HG02642 (cell line): ENCODE data around the gene CEP112.
"Not testable (repeated sequence)": the region's sequence is repeated elsewhere in the genome, so short reads cannot be mapped to it uniquely, and the experiment has no call there.

Experiments
- ATAC-seq: cut with Tn5 transposase; IDR thresholded peaks from one replicate; pipeline ENCODE4 v1.9.1; 2021; ENCODE audit warnings: mild to moderate bottlenecking; ENCODE audit not compliant: unreplicated experiment, poor library complexity

CEP112 gene

DNA sequence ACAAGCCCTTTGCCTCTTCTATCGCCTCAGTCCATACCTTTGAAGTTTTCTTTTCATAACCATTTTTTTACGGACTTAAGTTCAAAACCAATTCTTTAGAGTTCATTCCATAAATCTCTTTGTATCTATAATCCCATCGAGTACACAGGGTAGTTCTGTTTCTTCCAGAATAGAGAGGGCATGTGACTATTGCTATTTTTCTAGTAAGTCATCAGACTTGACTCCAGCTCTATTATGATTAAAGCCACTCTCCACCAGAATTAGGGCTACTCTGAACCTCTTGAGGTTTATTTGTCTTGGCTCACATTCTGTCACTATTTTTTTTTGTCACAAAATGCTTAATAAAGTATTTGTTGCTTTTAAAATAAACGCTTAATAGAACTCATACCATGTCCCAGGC is 438.6 kb downstream of the CEP112 start:
- no peak for ATAC-seq

GRCh38 chr17:65751263-65751662 is 440.7 kb downstream of the CEP112 start:
- ATAC-seq, result no peak

GRCh38 chr17:65750631-65751115 is 441.3 kb downstream of the CEP112 start:
- ATAC-seq, result no peak

DNA sequence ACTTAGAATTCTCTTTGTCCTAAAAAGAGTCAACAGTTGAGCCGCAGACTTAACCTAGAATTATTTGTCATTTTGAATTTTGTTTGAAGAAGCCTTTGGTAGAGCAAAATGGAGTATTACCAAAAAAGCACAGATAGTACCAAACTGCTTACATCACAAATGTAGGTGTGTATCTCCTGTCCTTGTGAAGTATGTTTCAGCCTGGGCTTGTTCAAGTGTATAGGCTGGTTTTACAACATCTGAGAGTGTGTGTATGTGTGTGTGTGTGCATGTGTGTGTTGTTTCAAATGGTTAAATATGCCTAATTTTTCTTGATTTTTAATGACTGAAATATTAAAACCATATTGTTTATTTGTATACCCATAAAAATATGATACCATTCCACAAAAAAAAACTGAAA is 441.8 kb downstream of the CEP112 start:
- ATAC-seq, result no peak

DNA sequence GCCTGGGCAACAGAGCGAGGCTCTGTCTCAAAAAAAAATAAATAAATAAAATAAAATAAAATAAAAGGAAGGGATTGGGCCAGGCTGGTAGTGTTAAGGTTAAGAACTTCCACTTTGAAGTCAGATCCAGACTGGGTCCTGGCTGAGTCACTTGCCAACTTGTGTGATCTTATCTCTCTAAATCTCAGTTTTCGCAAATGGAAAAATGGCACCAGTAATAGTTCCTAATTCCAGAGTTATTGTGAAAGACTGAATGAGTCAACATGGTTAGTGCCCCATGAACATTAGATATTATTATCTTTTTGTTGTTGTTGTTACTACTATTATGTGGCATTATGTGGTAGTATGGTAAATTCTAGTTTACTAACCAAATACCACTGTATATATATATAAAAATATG is 442.5 kb downstream of the CEP112 start:
- ATAC-seq, result no peak

DNA sequence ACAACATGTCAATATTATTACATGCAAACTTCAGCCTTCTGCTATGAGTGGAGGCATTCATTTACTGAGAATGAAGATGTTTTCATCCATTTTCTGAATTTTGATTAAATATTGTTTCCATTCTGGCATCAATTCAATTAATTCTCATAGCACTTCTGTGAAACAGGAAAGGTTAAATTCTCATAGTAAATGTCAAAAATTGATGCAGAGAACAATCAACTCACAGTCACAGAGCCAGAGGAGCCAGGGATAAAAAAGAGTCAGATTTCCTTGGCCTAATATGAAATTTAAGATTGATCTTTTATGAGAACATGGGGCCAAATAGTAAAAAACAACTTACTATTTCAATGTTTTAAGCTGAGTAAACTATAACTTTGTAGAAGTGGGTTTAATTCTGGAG is 446.7 kb downstream of the CEP112 start:
- ATAC-seq, result no peak

- no peak for ATAC-seq
Observed at GRCh38 chr17:65743308-65743655, 448.7 kb downstream of the CEP112 start.

- no peak for ATAC-seq
Observed at GRCh38 chr17:65742403-65743307, 449.3 kb downstream of the CEP112 start.

- no peak for ATAC-seq
Observed at GRCh38 chr17:65741710-65742109, 450.2 kb downstream of the CEP112 start.

DNA sequence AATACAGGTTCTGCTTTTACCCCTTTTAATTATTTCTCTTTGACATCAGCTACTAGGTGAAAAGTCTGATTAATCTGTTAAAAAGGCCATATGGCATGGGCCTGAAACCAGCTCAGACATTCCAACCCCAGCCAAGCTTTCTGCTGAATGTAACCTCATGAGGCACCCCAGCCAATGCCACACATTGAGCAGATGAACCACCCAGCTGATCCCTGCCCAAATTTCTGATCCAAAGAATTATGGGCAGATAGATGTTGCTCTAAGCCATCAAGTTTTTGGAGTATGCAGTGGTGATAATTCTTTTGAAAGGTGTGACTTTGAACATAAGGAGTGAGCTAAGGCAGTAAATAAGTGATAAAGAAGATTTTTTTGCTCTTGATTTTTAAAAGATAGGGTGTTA is 452.9 kb downstream of the CEP112 start:
- no peak for ATAC-seq

DNA sequence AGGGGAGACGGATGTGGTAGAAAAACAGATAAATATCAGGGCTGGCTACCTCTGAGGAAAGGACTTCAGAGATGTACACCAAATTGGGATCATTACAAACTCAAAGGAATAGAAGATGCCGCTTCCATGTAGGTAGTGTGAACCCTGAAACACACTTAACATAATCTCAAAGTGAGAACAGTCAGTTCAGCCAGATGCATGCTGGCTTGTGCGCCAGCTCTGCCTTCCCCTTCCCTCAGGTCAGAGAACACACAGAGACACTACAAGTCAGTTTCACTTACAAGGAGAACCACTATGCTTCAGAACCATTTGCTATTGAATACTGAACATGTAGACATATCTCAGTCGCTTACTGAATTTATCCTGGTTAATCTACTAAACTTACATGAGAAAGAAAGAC is 454.5 kb downstream of the CEP112 start:
- no peak for ATAC-seq

- ATAC-seq, result no peak
Observed at GRCh38 chr17:65733314-65733713, 458.6 kb downstream of the CEP112 start.

DNA sequence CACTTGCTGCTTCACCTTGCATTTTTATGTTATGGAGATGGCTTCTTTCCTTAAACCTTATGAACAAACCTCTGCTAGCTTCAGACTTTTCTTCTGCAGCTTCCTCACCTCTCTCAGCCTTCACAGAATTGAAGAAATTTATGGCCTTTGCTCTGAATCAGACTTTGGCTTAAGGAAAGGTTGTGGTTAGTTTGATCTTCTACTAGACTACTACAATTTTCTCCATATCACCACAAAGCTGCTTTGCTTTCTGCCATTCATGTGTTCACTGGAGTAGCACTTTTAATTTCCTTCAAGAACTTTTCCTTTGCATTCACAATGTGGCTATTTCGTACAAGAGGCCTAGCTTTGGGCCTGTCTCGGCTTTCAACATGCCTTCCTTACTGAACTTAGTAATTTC is 459.3 kb downstream of the CEP112 start:
- ATAC-seq, result not testable (repeated sequence)

- no peak for ATAC-seq
Observed at GRCh38 chr17:65730711-65731169, 461.2 kb downstream of the CEP112 start.

GRCh38 chr17:65729207-65729606 is 462.7 kb downstream of the CEP112 start:
- ATAC-seq, result no peak

- ATAC-seq, result no peak
Observed at GRCh38 chr17:65727832-65728231, 464.1 kb downstream of the CEP112 start.

DNA sequence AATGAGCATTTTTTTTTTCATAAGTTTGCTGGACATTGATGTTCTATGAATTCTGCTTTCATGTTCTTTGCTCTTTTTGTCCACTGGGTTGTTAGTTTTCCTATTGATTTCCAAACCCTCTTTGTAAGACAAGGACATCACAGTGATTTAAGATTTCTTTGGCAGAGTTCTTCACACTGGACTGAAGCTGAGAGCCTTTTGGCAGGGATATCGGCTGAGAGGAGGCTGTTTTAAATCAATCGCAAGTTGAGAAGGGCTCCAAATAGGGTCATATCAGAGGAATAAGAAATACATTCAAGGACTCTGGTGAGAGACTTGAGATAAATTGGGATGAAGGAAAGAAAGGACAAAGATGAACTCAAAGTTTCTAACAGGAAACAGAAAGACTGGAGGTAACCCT is 464.7 kb downstream of the CEP112 start:
- ATAC-seq, result no peak

DNA sequence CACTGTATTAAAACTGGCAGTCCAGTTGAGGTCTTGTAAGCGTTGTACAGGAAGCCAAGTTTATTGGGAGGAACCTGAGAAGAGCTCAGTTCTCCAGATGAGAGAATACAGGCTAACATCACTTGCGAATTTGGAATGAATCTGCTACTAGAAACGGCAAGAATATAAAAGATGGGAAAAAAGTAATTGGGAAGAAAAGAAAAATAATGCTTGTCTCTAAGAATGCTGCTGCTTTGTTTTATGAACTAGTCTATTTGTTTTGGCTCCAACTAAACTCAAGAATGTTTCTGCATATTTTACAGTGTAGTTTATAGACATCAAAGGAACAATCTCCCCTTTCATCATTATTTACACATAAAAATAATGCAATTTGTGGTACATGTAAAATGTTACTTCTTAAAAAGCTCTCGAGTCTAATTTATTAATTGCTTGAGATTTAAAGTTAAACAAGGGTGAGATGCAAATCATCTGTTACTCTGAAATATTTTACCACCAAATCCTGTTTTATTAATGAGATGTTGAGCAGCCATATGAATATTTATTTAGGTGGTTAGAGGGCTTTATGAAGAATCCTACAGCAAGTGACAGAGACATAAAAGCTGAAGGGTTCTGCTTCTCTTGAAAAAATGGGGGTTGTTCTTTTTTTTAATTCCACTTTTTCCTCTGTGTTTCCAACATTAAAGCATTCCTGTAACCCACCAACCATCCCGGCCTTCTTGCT is 468.3 kb downstream of the CEP112 start:
- no peak for ATAC-seq

DNA sequence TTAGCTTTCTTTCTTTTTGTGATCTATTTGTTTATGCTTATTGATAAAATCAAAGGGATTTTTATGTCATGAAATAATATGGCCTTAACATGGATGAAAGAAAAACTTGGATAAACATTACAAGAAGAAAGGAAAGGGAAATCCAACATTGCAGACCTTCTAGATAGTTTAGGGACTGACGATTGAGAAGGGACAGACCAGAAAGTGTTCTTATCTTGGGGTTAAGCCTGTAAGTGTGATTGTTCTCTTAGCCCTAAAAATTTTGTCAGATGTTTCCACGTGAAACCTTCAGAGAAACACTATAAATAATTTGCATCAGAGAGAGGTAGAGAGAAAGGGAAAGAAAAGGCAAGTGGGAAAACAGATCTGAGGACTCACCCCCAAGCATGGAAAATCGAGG is 473.3 kb downstream of the CEP112 start:
- no peak for ATAC-seq

- ATAC-seq, result no peak
Observed at GRCh38 chr17:65712383-65713267, 479.3 kb downstream of the CEP112 start.
